B cell (primary cell): Measurements from ENCODE around the gene AGBL4.

Experiments
- EZH2 ChIP-seq: IDR thresholded peaks from 2 replicates; pipeline ENCODE4 v1.6.1; 2012; ENCODE audit warnings: borderline replicate concordance, low read depth, mild to moderate bottlenecking, moderate library complexity, low read length; ENCODE audit not compliant: insufficient read depth, poor library complexity, severe bottlenecking
- TF ChIP-seq, protein P1 (sequence below): fragments of 200-600 bp; IDR thresholded peaks from one replicate; pipeline ENCODE4 v1.8.0; 2022; ENCODE audit warnings: antibody characterized with exemption, mild to moderate bottlenecking

DNA sequence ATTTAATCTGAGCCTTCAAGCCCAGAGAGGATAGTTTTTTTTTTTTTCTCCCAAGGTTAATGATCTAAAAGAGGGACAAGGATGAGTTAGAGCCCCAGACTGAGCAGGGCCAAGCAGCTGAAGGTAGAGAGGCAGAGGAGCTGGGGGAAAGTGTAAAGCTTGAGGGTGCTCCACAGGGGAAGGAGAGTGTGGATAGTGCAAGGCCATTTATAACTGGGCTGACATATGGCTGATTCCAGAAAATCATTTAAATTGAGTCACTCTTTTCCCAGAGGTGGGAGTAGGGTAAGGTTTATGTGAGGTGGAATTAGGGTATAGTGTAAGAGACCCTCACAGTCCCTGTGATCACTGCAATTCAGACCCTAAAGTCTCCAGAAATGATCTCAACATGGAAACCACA is 1302.8 kb downstream of the AGBL4 start:
- TF ChIP-seq, protein P1, sequence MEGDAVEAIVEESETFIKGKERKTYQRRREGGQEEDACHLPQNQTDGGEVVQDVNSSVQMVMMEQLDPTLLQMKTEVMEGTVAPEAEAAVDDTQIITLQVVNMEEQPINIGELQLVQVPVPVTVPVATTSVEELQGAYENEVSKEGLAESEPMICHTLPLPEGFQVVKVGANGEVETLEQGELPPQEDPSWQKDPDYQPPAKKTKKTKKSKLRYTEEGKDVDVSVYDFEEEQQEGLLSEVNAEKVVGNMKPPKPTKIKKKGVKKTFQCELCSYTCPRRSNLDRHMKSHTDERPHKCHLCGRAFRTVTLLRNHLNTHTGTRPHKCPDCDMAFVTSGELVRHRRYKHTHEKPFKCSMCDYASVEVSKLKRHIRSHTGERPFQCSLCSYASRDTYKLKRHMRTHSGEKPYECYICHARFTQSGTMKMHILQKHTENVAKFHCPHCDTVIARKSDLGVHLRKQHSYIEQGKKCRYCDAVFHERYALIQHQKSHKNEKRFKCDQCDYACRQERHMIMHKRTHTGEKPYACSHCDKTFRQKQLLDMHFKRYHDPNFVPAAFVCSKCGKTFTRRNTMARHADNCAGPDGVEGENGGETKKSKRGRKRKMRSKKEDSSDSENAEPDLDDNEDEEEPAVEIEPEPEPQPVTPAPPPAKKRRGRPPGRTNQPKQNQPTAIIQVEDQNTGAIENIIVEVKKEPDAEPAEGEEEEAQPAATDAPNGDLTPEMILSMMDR: no peak
- no peak for TF ChIP-seq EZH2
